Esophagus muscularis mucosa (tissue), 4 donors: ENCODE measurements around the gene CLBA1. TPM values are rescaled to one million over a fixed set of nuclear protein-coding genes. Genes with fewer than 3 reads are reported as not detected.

ENCODE experiments used
- DNase-seq: peaks from one replicate; pipeline ENCODE4 v3.0.0-alpha.2; 2017; ENCODE audit errors: extremely low spot score
- H3K27ac ChIP-seq, 4 donors: fragments of 200-600 bp; sonication (generic); replicated peaks in 1 of 4; 1 replicate in 3 of 4; 2 replicates in 1 of 4; pipeline ENCODE4 v1.5.1; 2016 to 2019; ENCODE audit warnings: mild to moderate bottlenecking in 1 of 4
- H3K27me3 ChIP-seq, 4 donors: fragments of 200-600 bp; sonication (generic); one replicate each; pipeline versions ENCODE4 v1.5.1 to v1.6.0; 2016 to 2019
- H3K36me3 ChIP-seq, 4 donors: fragments of 200-600 bp; sonication (generic); one replicate each; pipeline ENCODE4 v1.5.1; 2016 to 2019
- H3K4me1 ChIP-seq, 4 donors: fragments of 200-600 bp; sonication (generic); one replicate each; pipeline ENCODE4 v1.5.1; 2016 to 2019
- H3K4me3 ChIP-seq, 4 donors: fragments of 200-600 bp; sonication (generic); 1 replicate in 2 of 4; 2 replicates in 2 of 4; pipeline ENCODE4 v1.5.1; 2016 to 2019; ENCODE audit warnings: mild to moderate bottlenecking in 4 of 4, moderate library complexity in 1 of 4
- H3K9me3 ChIP-seq, 4 donors: fragments of 200-600 bp; sonication (generic); 1 replicate in 3 of 4; 2 replicates in 1 of 4; pipeline ENCODE4 v1.5.1; 2016 to 2019
- EP300 ChIP-seq: sonication (generic); formaldehyde crosslinking; IDR thresholded peaks from one replicate; pipeline ENCODE4 v1.6.1; 2017; ENCODE audit warnings: antibody characterized with exemption
- POLR2A ChIP-seq: fragments of 450-650 bp; IDR thresholded peaks from one replicate; pipeline ENCODE4 v1.6.1; 2017; ENCODE audit warnings: antibody characterized with exemption, moderate library complexity, mild to moderate bottlenecking, low read depth
- POLR2AphosphoS5 ChIP-seq, 2 donors: sonication (generic); formaldehyde crosslinking; IDR thresholded peaks; one replicate each; pipeline ENCODE4 v1.6.1; 2017; ENCODE audit warnings: antibody characterized with exemption in 2 of 2
- WGBS: methylation state at CpG from one replicate; pipeline ENCODE4 v1.1.5; 2018; 5-methylcytosine and 5-hydroxymethylcytosine counted together
- intact Hi-C: fragments of 100-400 bp; cut with DNase I; formaldehyde crosslinking; loops from one replicate; pipeline ENCODE4 v1.15.1; 2023
- total RNA-seq, 4 donors: library from RNA; depleted of rRNA; stranded (reverse); fragments of >200 nt; gene quantifications; one replicate each; pipeline versions ENCODE4 v1.1.0 to v1.2.1, GENCODE V29; 2016
- TF ChIP-seq, protein P1 (sequence below), 3 experiments: fragments of 200-600 bp in 2 of 3; fragments of 450-650 bp in 1 of 3; sonication (generic) in 2 of 3; IDR thresholded peaks; one replicate each; pipeline ENCODE4 v1.5.1; 2017 to 2019; ENCODE audit warnings: antibody characterized with exemption in 3 of 3, mild to moderate bottlenecking in 2 of 3, moderate library complexity in 1 of 3

Gene CLBA1
- total RNA-seq, 4 donors from 2014 or later, result 3.7 to 9.8 (median 6.7) TPM

DNA sequence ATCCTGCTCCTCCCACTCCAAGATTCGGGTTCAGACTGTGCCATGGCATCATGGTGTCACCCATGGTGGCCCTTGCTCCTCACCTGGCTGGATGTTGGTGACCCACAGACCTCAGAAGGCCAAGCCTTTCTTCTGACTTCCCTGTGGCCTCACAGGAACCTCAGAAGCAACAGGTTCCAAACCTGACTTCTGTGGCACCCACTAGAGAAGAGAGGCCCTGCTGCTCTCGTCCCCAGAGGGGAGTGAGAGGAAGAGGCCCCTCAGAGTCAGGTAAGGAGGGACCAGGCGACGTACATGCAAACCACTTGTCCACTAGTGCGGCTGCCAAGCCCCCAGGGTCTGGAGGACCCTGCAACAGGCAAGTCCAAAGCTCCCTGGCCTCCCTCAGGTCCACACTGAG is 10.4 kb downstream of the CLBA1 start:
- 93% methylated on average over 4 of the region's 5 CpGs for WGBS
- no peak overlapping the region for H3K4me3 ChIP-seq
- H3K9me3 ChIP-seq, result no peaks in the 10 kb centered on the region
- H3K27me3 ChIP-seq, result no peaks in the 10 kb centered on the region
- H3K36me3 ChIP-seq, result peaks cover 3 to 54% (median 35%) of the 10 kb centered on the region in 4 donors
- intact Hi-C loops, result no loop called here
- H3K4me1 ChIP-seq, result no peaks in the 10 kb centered on the region
- no peak overlapping the region for H3K27ac ChIP-seq
- TF ChIP-seq, protein P1, sequence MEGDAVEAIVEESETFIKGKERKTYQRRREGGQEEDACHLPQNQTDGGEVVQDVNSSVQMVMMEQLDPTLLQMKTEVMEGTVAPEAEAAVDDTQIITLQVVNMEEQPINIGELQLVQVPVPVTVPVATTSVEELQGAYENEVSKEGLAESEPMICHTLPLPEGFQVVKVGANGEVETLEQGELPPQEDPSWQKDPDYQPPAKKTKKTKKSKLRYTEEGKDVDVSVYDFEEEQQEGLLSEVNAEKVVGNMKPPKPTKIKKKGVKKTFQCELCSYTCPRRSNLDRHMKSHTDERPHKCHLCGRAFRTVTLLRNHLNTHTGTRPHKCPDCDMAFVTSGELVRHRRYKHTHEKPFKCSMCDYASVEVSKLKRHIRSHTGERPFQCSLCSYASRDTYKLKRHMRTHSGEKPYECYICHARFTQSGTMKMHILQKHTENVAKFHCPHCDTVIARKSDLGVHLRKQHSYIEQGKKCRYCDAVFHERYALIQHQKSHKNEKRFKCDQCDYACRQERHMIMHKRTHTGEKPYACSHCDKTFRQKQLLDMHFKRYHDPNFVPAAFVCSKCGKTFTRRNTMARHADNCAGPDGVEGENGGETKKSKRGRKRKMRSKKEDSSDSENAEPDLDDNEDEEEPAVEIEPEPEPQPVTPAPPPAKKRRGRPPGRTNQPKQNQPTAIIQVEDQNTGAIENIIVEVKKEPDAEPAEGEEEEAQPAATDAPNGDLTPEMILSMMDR (IDR thresholded peaks at IDR 0.05), result no peak
- TF ChIP-seq EP300, result no peak
- no peak for DNase-seq

DNA sequence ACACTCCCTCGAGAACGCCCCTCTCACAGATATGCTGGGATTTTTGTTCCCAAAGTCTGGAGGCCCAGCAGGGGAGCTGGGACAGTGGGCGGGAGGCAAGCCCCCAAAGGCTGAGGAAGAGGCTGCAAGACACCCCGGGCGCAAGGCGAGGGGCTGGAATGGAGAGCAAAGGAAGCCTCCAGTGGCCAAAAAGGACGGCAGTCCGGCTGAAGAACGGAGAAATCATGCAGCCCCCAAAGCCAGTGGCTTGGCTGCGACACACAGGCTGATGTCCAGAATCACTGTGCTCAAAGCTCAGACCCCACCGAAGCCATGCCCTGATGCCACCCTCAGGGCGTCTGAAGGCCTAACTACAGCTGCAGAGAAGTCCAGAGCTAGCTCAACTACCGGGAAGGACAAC is 10.9 kb downstream of the CLBA1 start:
- Histone ChIP-seq H3K27me3 (no peaks in the 10 kb centered on the region), H3K4me3 (no peak overlapping the region), H3K27ac (no peak overlapping the region), H3K9me3 (no peaks in the 10 kb centered on the region), H3K4me1 (no peaks in the 10 kb centered on the region), H3K36me3 (peaks cover 3 to 49% (median 33%) of the 10 kb centered on the region in 4 donors)
- WGBS, result 91% methylated on average over 7 of the region's 13 CpGs
- intact Hi-C loops, result no loop called here
- DNase-seq, result no peak
- TF ChIP-seq, protein P1 (IDR thresholded peaks at IDR 0.05), result no peak
- no peak for TF ChIP-seq EP300
- no peak for TF ChIP-seq POLR2AphosphoS5 (IDR thresholded peaks at IDR 0.05)
- no peak for TF ChIP-seq POLR2A

DNA sequence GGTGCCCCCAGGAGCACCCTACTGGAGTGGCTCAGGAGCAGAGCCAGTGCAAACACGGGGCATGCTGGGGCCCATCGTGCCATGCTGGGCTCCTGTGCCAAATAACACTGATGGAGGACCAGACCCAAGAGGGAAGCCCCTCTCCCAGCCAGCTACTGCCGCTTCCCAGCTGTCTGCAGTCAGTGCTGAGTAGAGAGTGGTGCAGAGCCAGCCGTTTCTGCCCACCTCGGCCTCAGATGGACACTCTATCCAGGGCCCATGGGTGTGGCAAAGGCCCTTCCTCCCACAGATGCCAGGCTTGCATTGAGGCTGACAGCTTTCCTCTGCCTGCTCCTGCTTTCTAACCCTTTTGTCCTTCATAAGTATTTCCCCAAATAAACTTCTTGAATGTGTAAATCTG is 13.2 kb downstream of the CLBA1 start:
- TF ChIP-seq, protein P1 (IDR thresholded peaks at IDR 0.05), result no peak
- no peak for TF ChIP-seq POLR2AphosphoS5 (IDR thresholded peaks at IDR 0.05)
- TF ChIP-seq POLR2A, result no peak
- no peak for TF ChIP-seq EP300
- H3K36me3 ChIP-seq, result peaks cover 0 to 27% (median 14%) of the 10 kb centered on the region in 4 donors
- 95% methylated on average over 5 of the region's 5 CpGs for WGBS
- H3K4me1 ChIP-seq, result no peaks in the 10 kb centered on the region
- intact Hi-C loops, result no loop called here
- DNase-seq, result no peak
- H3K9me3 ChIP-seq, result no peaks in the 10 kb centered on the region
- no peak overlapping the region for H3K27ac ChIP-seq
- H3K4me3 ChIP-seq, result no peak overlapping the region
- H3K27me3 ChIP-seq, result no peaks in the 10 kb centered on the region

DNA sequence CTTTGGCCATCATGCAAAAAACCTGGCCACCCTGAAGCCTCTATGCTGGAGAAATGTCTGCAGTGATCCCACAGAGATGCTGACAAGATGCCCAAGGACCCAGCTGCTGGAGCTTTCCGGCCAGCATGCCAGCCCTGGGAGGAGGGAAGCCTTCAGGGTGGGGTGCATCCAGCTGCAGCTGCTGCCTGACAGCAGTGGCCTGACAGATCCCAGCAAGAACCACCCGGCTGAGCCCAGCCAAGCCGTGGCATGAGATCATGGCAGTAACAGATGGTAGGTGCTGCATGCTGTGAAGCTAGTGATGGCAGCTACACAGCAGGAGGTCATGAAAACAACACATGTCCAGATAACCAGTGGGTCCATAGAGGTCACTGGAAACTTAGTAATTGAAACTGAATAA is 13.8 kb downstream of the CLBA1 start:
- Histone ChIP-seq H3K4me1 (no peaks in the 10 kb centered on the region), H3K36me3 (peaks cover 0 to 21% (median 11%) of the 10 kb centered on the region in 4 donors), H3K4me3 (no peak overlapping the region), H3K9me3 (no peaks in the 10 kb centered on the region), H3K27ac (no peak overlapping the region), H3K27me3 (no peaks in the 10 kb centered on the region)
- intact Hi-C loops, result no loop called here
- 89% methylated on average over 1 of the region's 3 CpGs for WGBS
- DNase-seq, result no peak
- TF ChIP-seq, protein P1 (IDR thresholded peaks at IDR 0.05), result no peak
- TF ChIP-seq POLR2A (no peak), POLR2AphosphoS5 (IDR thresholded peaks at IDR 0.05) (no peak), EP300 (no peak)

DNA sequence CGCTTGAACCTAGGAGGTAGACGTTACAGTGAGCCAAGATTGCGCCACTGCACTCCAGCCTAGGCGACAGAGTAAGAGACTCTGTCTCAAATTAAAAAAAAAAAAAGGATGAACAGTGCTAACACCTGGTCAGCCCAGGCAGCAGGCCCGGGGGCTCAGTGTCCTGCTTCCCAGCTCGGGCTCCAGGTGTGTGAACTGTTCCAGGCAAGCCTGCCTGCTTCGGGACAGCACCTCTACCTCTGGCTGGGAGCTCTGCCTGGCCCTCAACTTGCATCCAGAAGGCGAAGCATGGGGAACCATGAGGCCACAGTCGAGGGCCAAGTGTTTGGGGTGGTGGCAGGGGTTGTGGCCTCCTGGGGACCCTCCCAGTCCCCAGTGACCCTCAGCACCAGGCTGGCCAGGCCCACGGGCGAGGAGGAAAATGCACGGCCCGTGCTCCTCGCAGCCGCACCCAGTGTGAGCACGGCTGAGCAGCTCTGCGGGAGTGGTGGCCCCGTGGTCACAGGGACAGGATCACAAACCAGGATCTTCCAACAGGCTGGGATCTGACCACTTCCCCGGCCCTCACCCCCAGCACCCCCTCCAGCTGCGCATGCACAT is 19.8 kb downstream of the CLBA1 start:
- H3K36me3 ChIP-seq, result peaks cover 10 to 37% (median 19%) of the 10 kb centered on the region in 4 donors
- WGBS, result 77% methylated on average over 6 of the region's 20 CpGs
- DNase-seq, result no peak
- no peaks in the 10 kb centered on the region for H3K27me3 ChIP-seq
- no peaks in the 10 kb centered on the region for H3K9me3 ChIP-seq
- no peak for TF ChIP-seq EP300
- TF ChIP-seq, protein P1 (IDR thresholded peaks at IDR 0.05), result no peak
- no peak for TF ChIP-seq POLR2A
- TF ChIP-seq POLR2AphosphoS5 (IDR thresholded peaks at IDR 0.05), result no peak
- intact Hi-C loops, result no loop called here
- H3K4me1 ChIP-seq, result no peaks in the 10 kb centered on the region
- no peak overlapping the region for H3K27ac ChIP-seq
- H3K4me3 ChIP-seq, result no peak overlapping the region
